Lower lobe of right lung (tissue), 2 donors: Measurements from ENCODE around the gene ARL6IP4. TPM values are rescaled to one million over a fixed set of nuclear protein-coding genes. Genes with fewer than 3 reads are reported as not detected.
A peak's percentile ranks its signal among the peaks of the same experiment; 100 is the strongest.

Experiments used
- ATAC-seq, 2 donors: fragments of 200-7000 bp; cut with Tn5 transposase; one replicate each; pipeline ENCODE4 v1.9.1; 2020 to 2022; ENCODE audit warnings: mild to moderate bottlenecking in 2 of 2, moderate library complexity in 2 of 2
- DNase-seq: peaks from one replicate; pipeline ENCODE4 v3.0.0-alpha.2; 2020
- H3K27ac ChIP-seq: fragments of 200-600 bp; one replicate; pipeline ENCODE4 v1.8.0; 2022
- H3K27me3 ChIP-seq: fragments of 200-600 bp; one replicate; pipeline ENCODE4 v1.8.0; 2022; ENCODE audit warnings: low read depth
- H3K36me3 ChIP-seq: fragments of 200-600 bp; one replicate; pipeline ENCODE4 v1.8.0; 2022; ENCODE audit warnings: mild to moderate bottlenecking
- H3K4me1 ChIP-seq: fragments of 200-600 bp; one replicate; pipeline ENCODE4 v1.8.0; 2022
- H3K4me3 ChIP-seq: fragments of 200-600 bp; one replicate; pipeline ENCODE4 v1.8.0; 2022; ENCODE audit warnings: mild to moderate bottlenecking
- H3K9me3 ChIP-seq: fragments of 200-600 bp; one replicate; pipeline ENCODE4 v1.8.0; 2022
- intact Hi-C: fragments of 100-400 bp; cut with DNase I; formaldehyde crosslinking; loops from one replicate; pipeline ENCODE4 v1.11.0; 2022
- total RNA-seq: library from RNA; stranded (reverse); fragmentation: NEBNext Ultra II Directional; extraction: Animal tissue kit (Norgen Biotek cat#: 25700); gene quantifications from one replicate; pipeline ENCODE4 v1.2.1, GENCODE V29; 2021
- TF ChIP-seq, protein P1 (sequence below): fragments of 200-600 bp; IDR thresholded peaks from one replicate; pipeline ENCODE4 v1.8.0; 2022; ENCODE audit warnings: antibody characterized with exemption, mild to moderate bottlenecking
- donor health status: DM: no; HTN: yes; CAD: no; lungs with severe emphysema.

The ARL6IP4 gene
- total RNA-seq, 1 donor from 2014 or later, result 139 TPM

DNA sequence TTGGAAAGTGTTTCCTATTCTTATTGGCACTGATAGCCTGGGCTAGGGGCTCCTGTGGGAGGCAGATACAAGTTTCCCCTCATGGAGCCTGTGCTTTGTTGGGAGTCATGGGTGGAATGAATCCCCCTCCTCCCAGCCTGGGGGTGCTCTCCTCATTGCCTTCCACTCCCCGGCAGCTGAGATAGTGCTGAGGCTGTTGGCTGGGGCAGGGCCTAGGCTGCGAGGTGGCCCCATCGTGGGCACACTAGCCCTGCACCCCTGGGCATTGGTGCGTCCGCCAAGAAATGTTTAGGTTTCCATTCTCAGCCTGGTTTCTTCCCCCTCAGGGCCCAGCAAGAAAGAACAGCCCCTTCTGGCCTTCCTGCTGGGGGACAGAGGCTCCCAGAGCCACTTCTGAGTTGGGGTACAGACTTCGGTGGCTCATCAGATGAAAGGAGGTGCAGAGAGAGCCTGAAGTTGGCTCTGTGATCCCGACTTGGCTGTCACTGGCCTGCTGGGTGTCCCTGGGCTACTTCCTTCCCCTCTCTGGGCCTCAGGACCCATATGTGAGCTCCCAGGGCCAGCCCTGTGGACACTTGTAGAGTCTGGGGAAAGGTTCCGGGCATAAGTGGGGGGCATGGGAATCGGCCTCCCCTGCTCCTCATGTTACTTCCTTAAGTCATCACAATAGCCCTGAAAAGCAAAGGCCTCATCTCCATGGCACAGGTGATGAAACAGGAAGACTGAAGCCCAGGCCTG, 2.7 kb upstream of the ARL6IP4 start:
- intact Hi-C loops, result no loop called here
- H3K27ac ChIP-seq, result no peak overlapping the region

DNA sequence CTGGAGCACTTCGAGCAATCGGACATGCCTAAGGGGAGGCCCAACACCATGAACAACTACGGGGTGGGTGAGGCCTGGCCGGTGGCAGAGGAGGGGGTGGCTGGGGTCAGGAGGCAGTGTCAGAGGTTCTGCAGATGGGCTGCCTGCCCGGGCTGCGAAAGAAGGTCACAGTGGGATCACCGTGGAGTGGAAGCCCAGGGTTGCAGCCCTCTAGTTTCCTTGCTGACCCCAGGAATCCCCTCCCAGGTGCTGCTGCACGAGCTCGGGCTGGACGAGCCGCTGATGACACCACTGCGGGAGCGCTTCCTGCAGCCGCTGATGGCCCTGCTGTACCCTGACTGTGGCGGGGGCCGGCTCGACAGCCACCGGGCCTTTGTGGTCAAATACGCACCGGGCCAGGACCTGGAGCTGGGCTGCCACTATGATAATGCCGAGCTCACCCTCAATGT, 1.9 kb upstream of the ARL6IP4 start:
- Histone ChIP-seq H3K27ac (no peak overlapping the region), H3K9me3 (no peaks in the 10 kb centered on the region), H3K27me3 (no peaks in the 10 kb centered on the region), H3K36me3 (peaks cover 29% of the 10 kb centered on the region), H3K4me3 (no peak overlapping the region), H3K4me1 (peaks cover 73% of the 10 kb centered on the region)
- ATAC-seq (no peak), DNase-seq (no peak)
- TF ChIP-seq, protein P1, sequence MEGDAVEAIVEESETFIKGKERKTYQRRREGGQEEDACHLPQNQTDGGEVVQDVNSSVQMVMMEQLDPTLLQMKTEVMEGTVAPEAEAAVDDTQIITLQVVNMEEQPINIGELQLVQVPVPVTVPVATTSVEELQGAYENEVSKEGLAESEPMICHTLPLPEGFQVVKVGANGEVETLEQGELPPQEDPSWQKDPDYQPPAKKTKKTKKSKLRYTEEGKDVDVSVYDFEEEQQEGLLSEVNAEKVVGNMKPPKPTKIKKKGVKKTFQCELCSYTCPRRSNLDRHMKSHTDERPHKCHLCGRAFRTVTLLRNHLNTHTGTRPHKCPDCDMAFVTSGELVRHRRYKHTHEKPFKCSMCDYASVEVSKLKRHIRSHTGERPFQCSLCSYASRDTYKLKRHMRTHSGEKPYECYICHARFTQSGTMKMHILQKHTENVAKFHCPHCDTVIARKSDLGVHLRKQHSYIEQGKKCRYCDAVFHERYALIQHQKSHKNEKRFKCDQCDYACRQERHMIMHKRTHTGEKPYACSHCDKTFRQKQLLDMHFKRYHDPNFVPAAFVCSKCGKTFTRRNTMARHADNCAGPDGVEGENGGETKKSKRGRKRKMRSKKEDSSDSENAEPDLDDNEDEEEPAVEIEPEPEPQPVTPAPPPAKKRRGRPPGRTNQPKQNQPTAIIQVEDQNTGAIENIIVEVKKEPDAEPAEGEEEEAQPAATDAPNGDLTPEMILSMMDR, result no peak
- intact Hi-C loops, result no loop called here

More for the DNA sequence above, 2.7 kb upstream of the ARL6IP4 start:
- no peaks in the 10 kb centered on the region for H3K9me3 ChIP-seq
- TF ChIP-seq, protein P1, result no peak
- peaks cover 66% of the 10 kb centered on the region for H3K4me1 ChIP-seq
- ATAC-seq, result no peak
- peaks cover 25% of the 10 kb centered on the region for H3K36me3 ChIP-seq
- H3K4me3 ChIP-seq, result no peak overlapping the region
- H3K27me3 ChIP-seq, result no peaks in the 10 kb centered on the region
- no peak for DNase-seq

DNA sequence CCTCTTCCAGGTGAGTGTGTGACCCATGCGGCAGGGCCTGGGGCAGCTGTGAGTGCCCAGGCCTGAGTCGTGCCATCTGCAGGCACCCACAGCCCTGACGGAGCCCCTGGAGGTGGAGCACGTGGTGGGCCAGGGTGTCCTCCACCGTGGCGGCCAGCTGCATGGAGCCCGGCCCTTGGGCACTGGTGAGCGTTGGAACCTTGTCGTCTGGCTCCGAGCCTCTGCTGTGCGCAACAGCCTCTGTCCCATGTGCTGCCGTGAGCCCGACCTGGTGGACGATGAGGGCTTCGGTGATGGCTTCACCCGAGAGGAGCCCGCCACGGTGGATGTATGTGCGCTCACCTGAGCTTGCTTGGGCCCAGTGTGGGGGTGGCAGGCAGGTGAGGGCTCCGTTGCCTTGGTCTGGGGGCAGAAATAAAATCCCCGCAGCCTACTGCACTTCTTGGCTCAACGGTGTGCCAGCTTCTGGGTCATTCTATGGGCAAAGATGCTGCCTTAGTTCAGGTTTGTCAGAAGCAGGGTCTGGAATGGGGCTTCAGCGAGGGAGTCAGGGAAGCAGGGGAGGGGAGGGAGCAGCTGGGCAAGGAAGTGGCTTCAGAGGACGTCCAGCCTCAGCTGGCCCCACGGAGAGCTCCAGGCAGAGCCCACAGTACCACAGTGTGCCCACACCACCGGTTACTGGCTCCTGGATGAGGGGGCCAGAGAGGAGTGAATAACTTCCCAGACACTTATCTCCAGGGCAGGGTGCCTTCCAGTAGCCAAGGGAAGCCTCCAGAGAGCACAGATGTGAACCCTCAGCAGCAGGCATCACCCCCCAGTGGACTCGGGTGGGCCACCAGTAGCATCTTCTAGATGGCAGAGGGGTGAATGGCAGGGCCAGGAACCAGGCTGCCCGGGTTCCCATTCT, 1.2 kb upstream of the ARL6IP4 start:
- no peak overlapping the region for H3K27ac ChIP-seq
- peak overlapping the region; percentile 97 for H3K4me3 ChIP-seq
- ATAC-seq, result no peak
- peaks cover 74% of the 10 kb centered on the region for H3K4me1 ChIP-seq
- intact Hi-C loops, result no loop called here
- peaks cover 29% of the 10 kb centered on the region for H3K36me3 ChIP-seq
- H3K27me3 ChIP-seq, result no peaks in the 10 kb centered on the region
- H3K9me3 ChIP-seq, result no peaks in the 10 kb centered on the region
- TF ChIP-seq, protein P1, result no peak
- no peak for DNase-seq

DNA sequence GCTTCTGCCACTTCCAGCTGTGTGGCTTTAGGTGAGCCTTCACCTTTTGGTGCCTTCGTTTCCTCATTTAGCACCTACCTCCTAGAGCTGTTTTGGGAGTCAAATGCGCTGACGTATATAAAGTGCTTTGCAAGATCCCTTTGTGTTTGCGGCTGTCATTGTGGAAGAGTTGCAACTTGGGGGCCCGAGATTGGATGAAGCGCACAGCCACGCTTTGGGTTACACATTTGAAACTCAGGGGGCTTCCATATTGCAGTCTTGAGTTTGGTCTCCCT, 636 bp upstream of the ARL6IP4 start:
- DNase-seq (no peak), ATAC-seq (no peak)
- no peaks in the 10 kb centered on the region for H3K9me3 ChIP-seq
- intact Hi-C loops, result no loop called here
- peaks cover 80% of the 10 kb centered on the region for H3K4me1 ChIP-seq
- H3K36me3 ChIP-seq, result peaks cover 29% of the 10 kb centered on the region
- peak overlapping the region; percentile 89 for H3K27ac ChIP-seq
- H3K4me3 ChIP-seq, result peak overlapping the region; percentile 97
- no peaks in the 10 kb centered on the region for H3K27me3 ChIP-seq
- TF ChIP-seq, protein P1, result no peak

DNA sequence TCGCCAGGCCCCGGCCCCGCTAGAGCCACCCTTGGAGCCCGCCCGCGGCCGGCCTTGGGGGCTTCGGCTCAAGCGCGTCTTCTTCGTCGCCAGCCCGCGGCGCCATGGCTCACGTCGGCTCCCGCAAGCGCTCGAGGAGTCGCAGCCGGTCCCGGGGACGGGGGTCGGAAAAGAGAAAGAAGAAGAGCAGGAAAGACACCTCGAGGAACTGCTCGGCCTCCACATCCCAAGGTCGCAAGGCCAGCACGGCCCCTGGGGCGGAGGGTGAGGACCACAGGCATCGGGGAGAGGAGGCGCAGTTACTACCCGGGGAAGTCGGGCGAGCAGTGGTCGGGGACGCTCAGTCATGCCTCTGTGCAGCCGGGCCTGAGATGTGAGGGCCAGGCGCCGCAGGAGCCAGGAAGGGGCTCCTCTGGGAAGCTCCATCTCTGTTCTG, 573 bp downstream of the ARL6IP4 start:
- peak in 1 of 2 donors; percentile 8 for ATAC-seq
- intact Hi-C loops, result no loop called here
- Histone ChIP-seq H3K27me3 (no peaks in the 10 kb centered on the region), H3K36me3 (peaks cover 38% of the 10 kb centered on the region), H3K9me3 (no peaks in the 10 kb centered on the region), H3K4me1 (peaks cover 84% of the 10 kb centered on the region), H3K4me3 (peak overlapping the region; percentile 97), H3K27ac (peak overlapping the region; percentile 89)
- TF ChIP-seq, protein P1, result no peak
- DNase-seq, result no peak
